ENCODE data around the gene PCDHGA12.

PCDHGA12 gene

DNA sequence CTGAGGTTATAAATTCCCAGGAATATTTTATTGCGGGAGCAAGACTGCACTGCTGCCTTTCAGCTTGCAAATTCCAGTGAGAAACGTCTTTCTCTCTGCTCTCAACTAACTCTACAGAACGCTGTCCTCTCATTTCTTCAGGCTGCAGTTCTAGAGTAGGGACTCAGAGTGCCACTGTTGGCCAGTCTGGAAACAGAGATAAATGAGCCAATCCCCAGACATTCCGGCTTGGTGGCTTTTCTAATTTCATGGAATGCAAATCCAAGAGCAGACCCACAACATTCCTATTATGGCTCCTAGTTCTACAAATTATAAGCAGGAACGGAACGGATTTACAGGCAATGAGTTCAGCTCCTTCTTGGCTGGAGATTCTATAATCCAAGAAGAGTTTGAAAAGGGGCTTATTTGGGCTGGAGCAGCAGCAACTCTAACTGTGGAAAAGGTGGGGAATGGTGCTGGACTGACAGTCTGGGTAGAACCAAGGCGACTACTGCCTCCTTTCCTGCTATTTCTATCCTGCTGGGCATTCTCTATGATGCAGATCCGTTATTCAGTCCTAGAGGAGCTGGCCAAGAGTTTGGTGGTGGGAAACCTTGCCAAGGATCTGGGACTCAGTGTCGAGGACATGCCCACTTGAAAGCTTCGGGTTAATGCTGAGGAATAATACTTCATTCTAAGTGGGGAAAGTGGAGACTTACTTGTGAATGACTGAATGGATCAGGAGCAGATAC, 9.3 kb downstream of the PCDHGA12 start:
- DNase-seq (ENCODE audit: low spot score), result no peak

DNA sequence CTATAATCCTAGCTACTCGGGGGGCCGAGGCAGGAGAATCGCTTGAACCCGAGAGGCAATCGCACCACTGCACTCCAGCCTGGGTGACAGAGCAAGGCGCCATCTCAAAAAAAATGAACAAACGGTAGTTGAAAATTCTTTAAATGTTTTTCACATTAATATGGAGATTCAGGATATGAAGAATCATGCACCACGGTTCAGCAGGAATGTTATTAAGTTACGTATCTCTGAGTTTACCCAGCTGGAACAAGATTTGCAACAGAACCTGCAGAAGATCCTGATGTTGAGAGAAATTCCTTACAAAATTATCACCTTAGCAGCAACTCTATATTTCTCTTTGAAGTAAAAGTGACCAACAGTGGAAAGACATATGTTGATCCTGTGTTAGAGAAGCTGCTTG, 10.0 kb downstream of the PCDHGA12 start:
- no peak for DNase-seq (ENCODE audit: low spot score)

DNA sequence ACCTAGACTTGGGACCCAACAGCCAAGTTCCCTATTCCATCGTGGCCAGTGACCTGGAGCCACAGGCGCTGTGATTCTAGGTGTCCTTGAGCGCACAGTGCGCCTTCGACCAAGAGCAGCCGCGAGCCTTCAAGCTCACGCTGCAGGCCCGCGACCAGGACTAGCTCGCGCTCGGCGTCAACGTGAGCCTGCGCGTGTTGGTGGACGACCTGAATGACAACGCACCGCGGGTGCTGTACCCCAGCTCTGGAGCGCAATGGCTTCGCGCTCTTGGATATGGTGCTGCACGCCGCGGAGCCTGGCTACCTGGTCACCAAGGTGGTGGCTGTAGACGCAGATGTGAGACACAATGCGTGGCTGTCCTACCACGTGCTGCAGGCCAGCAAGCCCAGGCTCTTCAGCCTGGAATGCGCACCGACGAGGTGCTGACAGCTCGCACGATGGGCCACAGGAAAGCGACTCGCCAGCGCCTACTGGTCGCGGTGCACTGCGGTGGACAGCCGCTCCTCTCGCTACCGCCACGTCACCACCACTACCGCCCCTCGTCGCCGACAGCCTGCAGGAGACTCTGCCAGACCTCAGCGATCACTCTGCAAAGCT, 11.4 kb downstream of the PCDHGA12 start:
- DNase-seq (ENCODE audit: low spot score), result no peak

DNA sequence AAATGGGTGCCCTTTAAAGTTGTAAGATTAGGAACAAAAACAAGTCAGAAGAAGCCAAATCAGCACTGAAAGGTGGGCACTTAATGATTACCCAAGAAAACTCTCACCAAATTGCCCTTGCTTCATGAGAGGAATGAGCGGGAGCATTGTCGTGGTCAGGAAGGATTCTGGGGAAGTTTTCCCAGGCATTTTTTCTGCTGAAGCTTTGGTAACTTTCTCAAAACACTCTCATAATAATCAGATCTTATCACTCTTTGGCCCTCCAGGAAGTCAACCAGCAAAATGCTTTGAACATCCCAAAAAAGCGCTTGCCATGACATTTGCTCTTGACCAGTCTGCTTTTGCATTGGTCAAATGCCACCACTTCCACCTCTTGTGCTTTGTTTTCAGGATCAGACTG, 35.0 kb downstream of the PCDHGA12 start:
- DNase-seq (ENCODE audit: low spot score), result no peak

DNA sequence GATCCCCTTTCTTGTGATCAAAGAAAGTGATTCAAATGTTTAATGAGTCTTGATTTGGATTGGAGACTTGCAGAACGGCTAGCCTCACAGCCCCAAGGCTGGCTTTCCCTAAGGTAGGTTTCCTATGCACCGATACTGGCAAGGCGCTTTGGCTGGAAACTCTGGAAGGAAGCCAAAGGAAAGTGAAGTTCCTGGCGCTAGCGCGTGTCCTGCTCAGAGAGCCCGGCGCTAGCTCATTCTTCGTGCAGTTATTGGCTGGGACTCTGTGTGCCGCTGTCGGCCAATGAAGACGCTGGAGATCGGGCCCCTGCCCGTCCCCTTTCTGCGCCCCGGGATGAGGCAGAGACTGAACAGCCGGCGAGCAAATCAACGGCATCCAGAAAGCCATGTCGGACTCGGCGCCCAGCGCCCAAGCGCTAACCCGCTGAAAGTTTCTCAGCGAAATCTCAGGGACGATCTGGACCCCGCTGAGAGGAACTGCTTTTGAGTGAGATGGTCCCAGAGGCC, 45.4 kb downstream of the PCDHGA12 start, which contains the start of gene PCDHGC3:
Gene PCDHGC3 (plus strand): TSS at position 342 of the 507 bp plus-strand sequence. CDS start 151 bp downstream, at position 493.
- DNase-seq (ENCODE audit: low spot score), result no peak

DNA sequence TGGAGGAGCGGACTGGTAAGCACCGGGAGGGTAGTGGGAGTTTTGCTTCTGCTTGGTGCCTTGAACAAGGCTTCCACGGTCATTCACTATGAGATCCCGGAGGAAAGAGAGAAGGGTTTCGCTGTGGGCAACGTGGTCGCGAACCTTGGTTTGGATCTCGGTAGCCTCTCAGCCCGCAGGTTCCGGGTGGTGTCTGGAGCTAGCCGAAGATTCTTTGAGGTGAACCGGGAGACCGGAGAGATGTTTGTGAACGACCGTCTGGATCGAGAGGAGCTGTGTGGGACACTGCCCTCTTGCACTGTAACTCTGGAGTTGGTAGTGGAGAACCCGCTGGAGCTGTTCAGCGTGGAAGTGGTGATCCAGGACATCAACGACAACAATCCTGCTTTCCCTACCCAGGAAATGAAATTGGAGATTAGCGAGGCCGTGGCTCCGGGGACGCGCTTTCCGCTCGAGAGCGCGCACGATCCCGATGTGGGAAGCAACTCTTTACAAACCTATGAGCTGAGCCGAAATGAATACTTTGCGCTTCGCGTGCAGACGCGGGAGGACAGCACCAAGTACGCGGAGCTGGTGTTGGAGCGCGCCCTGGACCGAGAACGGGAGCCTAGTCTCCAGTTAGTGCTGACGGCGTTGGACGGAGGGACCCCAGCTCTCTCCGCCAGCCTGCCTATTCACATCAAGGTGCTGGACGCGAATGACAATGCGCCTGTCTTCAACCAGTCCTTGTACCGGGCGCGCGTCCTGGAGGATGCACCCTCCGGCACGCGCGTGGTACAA, 46.0 kb downstream of the PCDHGA12 start:
- DNase-seq (ENCODE audit: low spot score), result no peak

DNA sequence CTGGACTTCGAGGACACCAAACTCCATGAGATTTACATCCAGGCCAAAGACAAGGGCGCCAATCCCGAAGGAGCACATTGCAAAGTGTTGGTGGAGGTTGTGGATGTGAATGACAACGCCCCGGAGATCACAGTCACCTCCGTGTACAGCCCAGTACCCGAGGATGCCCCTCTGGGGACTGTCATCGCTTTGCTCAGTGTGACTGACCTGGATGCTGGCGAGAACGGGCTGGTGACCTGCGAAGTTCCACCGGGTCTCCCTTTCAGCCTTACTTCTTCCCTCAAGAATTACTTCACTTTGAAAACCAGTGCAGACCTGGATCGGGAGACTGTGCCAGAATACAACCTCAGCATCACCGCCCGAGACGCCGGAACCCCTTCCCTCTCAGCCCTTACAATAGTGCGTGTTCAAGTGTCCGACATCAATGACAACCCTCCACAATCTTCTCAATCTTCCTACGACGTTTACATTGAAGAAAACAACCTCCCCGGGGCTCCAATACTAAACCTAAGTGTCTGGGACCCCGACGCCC, 46.8 kb downstream of the PCDHGA12 start:
- DNase-seq (ENCODE audit: low spot score), result no peak

DNA sequence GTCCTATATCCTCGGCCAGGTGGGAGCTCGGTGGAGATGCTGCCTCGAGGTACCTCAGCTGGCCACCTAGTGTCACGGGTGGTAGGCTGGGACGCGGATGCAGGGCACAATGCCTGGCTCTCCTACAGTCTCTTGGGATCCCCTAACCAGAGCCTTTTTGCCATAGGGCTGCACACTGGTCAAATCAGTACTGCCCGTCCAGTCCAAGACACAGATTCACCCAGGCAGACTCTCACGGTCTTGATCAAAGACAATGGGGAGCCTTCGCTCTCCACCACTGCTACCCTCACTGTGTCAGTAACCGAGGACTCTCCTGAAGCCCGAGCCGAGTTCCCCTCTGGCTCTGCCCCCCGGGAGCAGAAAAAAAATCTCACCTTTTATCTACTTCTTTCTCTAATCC, 47.5 kb downstream of the PCDHGA12 start:
- DNase-seq (ENCODE audit: low spot score), result no peak

DNA sequence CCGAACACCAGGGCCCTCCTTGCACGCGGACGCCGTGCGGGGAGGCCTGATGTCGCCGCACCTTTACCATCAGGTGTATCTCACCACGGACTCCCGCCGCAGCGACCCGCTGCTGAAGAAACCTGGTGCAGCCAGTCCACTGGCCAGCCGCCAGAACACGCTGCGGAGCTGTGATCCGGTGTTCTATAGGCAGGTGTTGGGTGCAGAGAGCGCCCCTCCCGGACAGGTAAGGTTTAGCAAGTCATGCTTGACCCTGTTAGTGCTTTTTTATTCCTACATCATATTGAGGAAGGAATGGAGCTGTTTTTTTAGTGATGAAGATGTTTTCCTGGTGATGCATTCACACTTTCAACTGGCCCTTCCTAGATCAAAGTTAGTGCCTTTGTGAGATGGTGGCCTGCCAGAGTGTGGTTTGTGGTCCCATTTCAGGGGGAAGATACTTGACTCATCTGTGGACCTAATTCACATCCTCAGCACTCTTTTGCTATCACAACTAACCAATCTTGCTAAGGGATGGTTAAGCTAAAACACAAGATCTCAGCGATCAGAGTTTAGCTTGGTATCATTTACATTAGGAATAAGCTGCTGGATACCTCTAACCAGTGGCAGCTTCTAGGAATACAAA, 48.1 kb downstream of the PCDHGA12 start:
- no peak for DNase-seq (ENCODE audit: low spot score)

DNA sequence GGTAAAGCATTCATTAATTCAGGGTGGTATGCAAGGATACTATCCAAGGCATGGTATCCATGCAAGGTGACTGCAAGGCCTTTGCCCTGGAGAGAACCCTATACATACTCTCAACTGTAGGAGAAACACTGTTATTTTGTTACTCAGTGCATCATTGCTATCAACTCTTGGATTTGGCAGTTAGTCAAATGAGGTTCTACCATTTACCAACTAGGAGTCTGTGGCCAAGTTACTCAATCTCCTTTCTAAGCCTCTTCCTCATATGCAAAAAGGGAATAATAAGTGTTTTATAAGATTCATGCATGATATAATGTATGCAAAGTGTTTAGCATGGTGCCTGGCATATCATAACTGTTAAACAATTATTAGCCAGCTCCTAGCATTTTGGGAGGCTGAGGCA, 49.5 kb downstream of the PCDHGA12 start:
- DNase-seq (ENCODE audit: low spot score), result no peak

All from hematopoietic multipotent progenitor cell treated with erythropoietin and hydrocortisone succinate and interleukin-3 and kit ligand, for 17 days (in vitro differentiated cells).